Transverse colon (tissue), 4 donors: Measurements from ENCODE around the gene AJM1. TPM values are rescaled to one million over a fixed set of nuclear protein-coding genes. Genes with fewer than 3 reads are reported as not detected.
"Not testable (repeated sequence)": the region's sequence is repeated elsewhere in the genome, so short reads cannot be mapped to it uniquely, and the experiment has no call there.

ENCODE experiments used
- DNase-seq: peaks from one replicate; pipeline ENCODE4 v3.0.0-alpha.2; 2019
- H3K27ac ChIP-seq, 4 donors: fragments of 200-600 bp; sonication (generic); 2 replicates each; pipeline ENCODE4 v1.5.1; 2016 to 2018; ENCODE audit warnings: inconsistent platforms in 4 of 4
- H3K27me3 ChIP-seq: fragments of 200-600 bp; sonication (generic); 2 replicates; pipeline ENCODE4 v1.5.1; 2017; ENCODE audit warnings: inconsistent platforms
- H3K36me3 ChIP-seq, 4 donors: fragments of 200-600 bp; sonication (generic); 2 replicates each; pipeline ENCODE4 v1.5.1; 2017 to 2019; ENCODE audit warnings: inconsistent platforms in 4 of 4
- H3K4me1 ChIP-seq, 4 donors: fragments of 200-600 bp; sonication (generic); 2 replicates each; pipeline ENCODE4 v1.5.1; 2017 to 2020; ENCODE audit warnings: inconsistent platforms in 4 of 4
- H3K4me3 ChIP-seq, 4 donors: fragments of 200-600 bp; sonication (generic); 1 replicate in 1 of 4; 2 replicates in 3 of 4; pipeline versions ENCODE4 v1.5.1 to v1.6.1; 2017 to 2019; ENCODE audit warnings: inconsistent platforms in 4 of 4
- H3K9me3 ChIP-seq, 2 donors: fragments of 200-600 bp; sonication (generic); 2 replicates each; pipeline ENCODE4 v1.5.1; 2017 to 2019; ENCODE audit warnings: inconsistent platforms in 2 of 2
- EP300 ChIP-seq: sonication (generic); formaldehyde crosslinking; IDR thresholded peaks from one replicate; pipeline ENCODE4 v1.6.1; 2017; ENCODE audit warnings: antibody characterized with exemption, low read depth
- POLR2A ChIP-seq: fragments of 450-650 bp; IDR thresholded peaks from one replicate; pipeline ENCODE4 v1.6.1; 2016; ENCODE audit warnings: antibody characterized with exemption, mild to moderate bottlenecking, moderate library complexity
- POLR2AphosphoS5 ChIP-seq, 3 donors: sonication (generic); formaldehyde crosslinking; IDR thresholded peaks; one replicate each; pipeline ENCODE4 v1.6.1; 2016; ENCODE audit warnings: antibody characterized with exemption in 3 of 3
- WGBS, 2 donors: methylation state at CpG; one replicate each; pipeline ENCODE4 v1.1.5; 2018; ENCODE audit warnings: low coverage in 1 of 2; 5-methylcytosine and 5-hydroxymethylcytosine counted together
- in situ Hi-C, 4 donors: fragments of 200-750 bp; cut with MboI; loops; one replicate each; pipeline versions ENCODE4 v1.15.0 to v1.15.1; 2017; ENCODE audit warnings: low sequenced_read_pairs in 3 of 4, low pct_ligation_motif_present in 1 of 4, low pct_unique_long_range_greater_than_20kb in 1 of 4
- intact Hi-C: fragments of 100-400 bp; cut with DNase I; formaldehyde crosslinking; loops from one replicate; pipeline ENCODE4 v1.15.1; 2023; ENCODE audit warnings: low total_unique reads
- total RNA-seq, 4 donors: library from RNA; depleted of rRNA; stranded (reverse); fragments of >200 nt; gene quantifications; one replicate each; pipeline ENCODE4 v1.1.0, GENCODE V29; 2016
- TF ChIP-seq, protein P1 (sequence below), 5 experiments: fragments of 200-600 bp in 3 of 5; fragments of 450-650 bp in 2 of 5; sonication (generic) in 3 of 5; IDR thresholded peaks; 1 replicate in 2 of 5; 2 replicates in 3 of 5; pipeline ENCODE4 v1.5.1; 2016 to 2017; ENCODE audit warnings: antibody characterized with exemption in 5 of 5, inconsistent platforms in 3 of 5, mild to moderate bottlenecking in 2 of 5, moderate library complexity in 1 of 5

The AJM1 gene
- total RNA-seq, 4 donors from 2014 or later, result 9.8 to 26.5 (median 17.0) TPM

DNA sequence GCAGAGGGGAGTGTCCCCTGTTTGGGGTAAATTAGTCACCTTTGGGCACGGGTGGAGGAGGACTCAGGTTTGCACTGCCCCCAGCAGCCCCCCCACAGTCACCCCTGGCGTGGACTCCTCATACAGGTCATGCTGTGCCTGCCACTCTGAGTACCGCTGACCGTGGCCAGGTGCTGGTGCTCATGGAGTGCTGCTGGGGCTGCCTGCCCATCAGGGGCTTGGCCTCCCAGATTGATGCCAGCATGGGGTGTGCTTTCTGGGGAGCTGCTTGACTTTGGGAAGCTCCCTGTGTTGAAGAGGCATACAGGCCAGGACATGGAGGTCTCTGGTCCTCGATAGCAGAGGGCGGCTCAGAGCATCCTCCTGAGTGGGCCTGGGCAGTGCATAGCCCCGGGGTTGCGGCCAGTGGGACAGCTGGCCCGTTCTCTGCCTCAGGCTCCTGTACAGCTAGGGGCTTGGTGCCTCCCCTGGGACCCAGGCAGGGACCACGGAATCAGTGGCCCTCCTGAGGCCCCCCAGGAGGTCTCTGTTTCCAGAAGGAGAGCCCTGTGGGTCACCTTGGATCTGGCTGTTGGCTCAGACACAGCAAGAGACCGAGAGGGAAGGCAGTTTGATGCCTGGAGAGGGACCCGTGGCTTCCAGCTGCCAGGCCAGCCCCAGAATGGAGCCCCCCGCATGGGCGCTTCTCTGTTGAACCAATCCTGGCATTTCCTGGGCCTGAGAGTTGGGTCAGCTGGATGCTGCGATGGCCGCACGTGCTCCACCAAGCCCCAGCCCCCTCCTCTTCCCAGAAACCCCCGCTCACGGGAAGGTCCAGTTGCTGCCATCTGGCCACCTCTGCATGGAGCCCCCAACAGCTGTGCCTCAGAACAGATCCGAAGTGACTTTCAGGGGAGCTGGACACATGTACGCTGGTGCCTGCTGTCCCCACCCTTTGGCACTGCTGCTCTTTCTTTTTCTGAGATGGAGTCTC, 6.1 kb upstream of the AJM1 start:
- peaks cover 0 to 7% (median 0%) of the 10 kb centered on the region in 4 donors for H3K36me3 ChIP-seq
- intact Hi-C loops (no loop called here), in situ Hi-C loops (no loop called here)
- no peak for TF ChIP-seq POLR2AphosphoS5 (IDR thresholded peaks at IDR 0.05)
- TF ChIP-seq, protein P1, sequence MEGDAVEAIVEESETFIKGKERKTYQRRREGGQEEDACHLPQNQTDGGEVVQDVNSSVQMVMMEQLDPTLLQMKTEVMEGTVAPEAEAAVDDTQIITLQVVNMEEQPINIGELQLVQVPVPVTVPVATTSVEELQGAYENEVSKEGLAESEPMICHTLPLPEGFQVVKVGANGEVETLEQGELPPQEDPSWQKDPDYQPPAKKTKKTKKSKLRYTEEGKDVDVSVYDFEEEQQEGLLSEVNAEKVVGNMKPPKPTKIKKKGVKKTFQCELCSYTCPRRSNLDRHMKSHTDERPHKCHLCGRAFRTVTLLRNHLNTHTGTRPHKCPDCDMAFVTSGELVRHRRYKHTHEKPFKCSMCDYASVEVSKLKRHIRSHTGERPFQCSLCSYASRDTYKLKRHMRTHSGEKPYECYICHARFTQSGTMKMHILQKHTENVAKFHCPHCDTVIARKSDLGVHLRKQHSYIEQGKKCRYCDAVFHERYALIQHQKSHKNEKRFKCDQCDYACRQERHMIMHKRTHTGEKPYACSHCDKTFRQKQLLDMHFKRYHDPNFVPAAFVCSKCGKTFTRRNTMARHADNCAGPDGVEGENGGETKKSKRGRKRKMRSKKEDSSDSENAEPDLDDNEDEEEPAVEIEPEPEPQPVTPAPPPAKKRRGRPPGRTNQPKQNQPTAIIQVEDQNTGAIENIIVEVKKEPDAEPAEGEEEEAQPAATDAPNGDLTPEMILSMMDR (IDR thresholded peaks at IDR 0.05), result no peak
- TF ChIP-seq POLR2A, result no peak
- TF ChIP-seq EP300, result no peak
- 80 to 93% methylated on average over 2 to 19 of the region's 21 CpGs for WGBS, 2 donors
- DNase-seq, result no peak
- H3K27ac ChIP-seq, result no peak overlapping the region
- no peaks in the 10 kb centered on the region for H3K9me3 ChIP-seq
- H3K27me3 ChIP-seq, result no peaks in the 10 kb centered on the region
- H3K4me1 ChIP-seq, result peaks cover 5 to 21% (median 17%) of the 10 kb centered on the region in 4 donors
- H3K4me3 ChIP-seq, result no peak overlapping the region

DNA sequence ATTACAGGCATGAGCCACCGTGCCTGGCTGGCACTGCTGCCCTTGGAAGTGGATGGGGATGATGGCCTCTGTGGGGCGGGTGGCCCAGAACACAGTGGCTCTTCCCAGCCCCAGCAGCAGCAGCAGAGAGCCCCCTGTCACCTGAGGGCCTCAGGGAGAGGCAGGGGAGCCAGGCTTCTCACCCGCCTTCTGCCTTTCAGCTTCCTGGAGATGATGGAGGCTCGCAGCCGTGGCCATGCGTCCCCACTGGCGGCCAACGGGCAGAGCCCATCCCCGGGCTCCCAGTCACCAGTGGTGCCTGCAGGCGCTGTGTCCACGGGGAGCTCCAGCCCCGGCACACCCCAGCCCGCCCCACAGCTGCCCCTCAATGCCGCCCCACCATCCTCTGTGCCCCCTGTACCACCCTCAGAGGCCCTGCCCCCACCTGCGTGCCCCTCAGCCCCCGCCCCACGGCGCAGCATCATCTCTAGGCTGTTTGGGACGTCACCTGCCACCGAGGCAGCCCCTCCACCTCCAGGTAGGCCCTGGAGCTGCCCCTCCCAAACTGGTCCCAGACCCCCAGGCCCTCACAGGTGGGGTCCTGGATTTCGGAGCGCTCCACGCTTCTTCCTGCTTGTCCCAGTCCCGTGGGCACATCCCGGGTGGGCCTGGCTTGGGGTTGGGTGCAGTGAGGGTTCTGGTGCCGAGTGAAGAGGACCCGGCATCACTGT, 5.0 kb upstream of the AJM1 start:
- in situ Hi-C loops, result no loop called here
- intact Hi-C loops, result no loop called here
- Histone ChIP-seq H3K9me3 (no peaks in the 10 kb centered on the region), H3K4me3 (no peak overlapping the region), H3K27ac (no peak overlapping the region), H3K36me3 (peaks cover 0 to 7% (median 0%) of the 10 kb centered on the region in 4 donors), H3K4me1 (peaks cover 15 to 31% (median 28%) of the 10 kb centered on the region in 4 donors), H3K27me3 (no peaks in the 10 kb centered on the region)
- no peak for DNase-seq
- TF ChIP-seq POLR2A, result no peak
- peak in 1 of 3 donors; percentile 14 for TF ChIP-seq POLR2AphosphoS5 (IDR thresholded peaks at IDR 0.05)
- 91% methylated on average over 23 of the region's 27 CpGs; no CpG with 5 or more reads in 1 of the 2 donors for WGBS, 2 donors

DNA sequence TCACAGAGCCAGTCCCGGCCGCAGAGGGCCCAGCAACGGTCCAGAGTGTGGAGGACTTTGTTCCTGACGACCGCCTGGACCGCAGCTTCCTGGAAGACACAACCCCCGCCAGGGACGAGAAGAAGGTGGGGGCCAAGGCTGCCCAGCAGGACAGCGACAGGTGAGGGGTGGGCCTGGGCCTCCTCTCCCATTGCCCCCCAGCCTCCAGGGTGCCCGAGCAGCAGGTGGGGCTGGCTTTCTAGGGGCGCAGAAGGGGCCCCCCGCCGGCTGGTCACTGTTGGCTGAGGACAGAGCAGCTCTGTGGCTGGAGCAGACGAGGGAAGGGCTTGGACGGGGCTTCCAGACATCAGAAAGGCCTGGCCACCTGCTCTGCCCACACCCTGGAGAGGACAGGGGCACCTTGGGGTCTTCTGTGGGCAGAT, 4.4 kb upstream of the AJM1 start:
- H3K4me3 ChIP-seq, H3K36me3 ChIP-seq, intact Hi-C loops, H3K9me3 ChIP-seq, DNase-seq, H3K27ac ChIP-seq, in situ Hi-C loops, H3K27me3 ChIP-seq: not testable (repeated sequence)
- WGBS, 2 donors, result 89% methylated on average over 15 of the region's 15 CpGs; no CpG with 5 or more reads in 1 of the 2 donors
- peaks cover 15 to 36% (median 34%) of the 10 kb centered on the region in 4 donors for H3K4me1 ChIP-seq

DNA sequence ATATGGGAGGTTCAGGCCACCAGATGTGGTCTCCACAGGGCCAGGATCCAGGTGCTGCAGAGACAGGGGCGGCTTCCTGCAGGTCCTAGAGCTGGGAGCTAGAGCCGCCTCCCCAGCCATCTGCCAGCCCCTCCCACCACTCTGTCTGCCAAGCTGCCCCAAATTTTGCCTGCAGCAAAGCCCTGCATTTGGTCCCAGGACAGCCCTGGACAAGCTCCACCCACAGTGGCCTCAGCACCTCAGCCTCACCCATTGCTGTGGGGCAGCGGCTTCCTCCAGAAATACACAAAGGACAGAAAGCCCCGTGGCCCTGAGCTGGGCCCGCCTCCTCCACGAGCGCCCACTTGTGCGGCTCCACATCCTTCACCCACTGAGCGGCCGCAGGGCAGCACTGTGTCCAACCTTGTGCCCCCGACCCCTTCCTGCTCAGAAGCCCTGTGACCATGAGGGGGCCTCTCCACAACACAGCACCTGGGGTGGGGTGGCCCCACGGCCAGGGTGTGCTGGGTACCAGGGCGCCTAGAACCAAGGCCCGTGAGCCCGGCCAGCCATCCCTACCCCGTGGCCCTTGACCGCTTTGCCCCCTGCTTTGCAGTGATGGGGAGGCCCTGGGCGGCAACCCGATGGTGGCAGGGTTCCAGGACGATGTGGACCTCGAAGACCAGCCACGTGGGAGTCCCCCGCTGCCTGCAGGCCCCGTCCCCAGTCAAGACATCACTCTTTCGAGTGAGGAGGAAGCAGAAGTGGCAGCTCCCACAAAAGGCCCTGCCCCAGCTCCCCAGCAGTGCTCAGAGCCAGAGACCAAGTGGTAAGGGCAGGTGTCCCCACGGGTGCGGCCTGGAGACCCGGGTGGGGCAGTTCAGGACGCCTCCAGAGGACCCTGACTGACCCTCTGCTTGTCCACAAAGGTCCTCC, 3.7 kb upstream of the AJM1 start:
- WGBS, 2 donors, result 84% methylated on average over 29 of the region's 29 CpGs; no CpG with 5 or more reads in 1 of the 2 donors
- Histone ChIP-seq H3K4me3 (no peak overlapping the region), H3K9me3 (no peaks in the 10 kb centered on the region), H3K4me1 (peaks cover 22 to 43% (median 41%) of the 10 kb centered on the region in 4 donors), H3K36me3 (peaks cover 0 to 5% (median 0%) of the 10 kb centered on the region in 4 donors), H3K27ac (no peak overlapping the region), H3K27me3 (peaks cover 6% of the 10 kb centered on the region)
- intact Hi-C loops (no loop called here), in situ Hi-C loops (no loop called here)
- DNase-seq, result no peak
- TF ChIP-seq POLR2A, result no peak
- no peak for TF ChIP-seq EP300
- TF ChIP-seq, protein P1 (IDR thresholded peaks at IDR 0.05), result no peak
- no peak for TF ChIP-seq POLR2AphosphoS5 (IDR thresholded peaks at IDR 0.05)
